WTC11 (cell line): ENCODE data around the gene TCF7L1.

Experiments used
- CREB1 ChIP-seq: sonication (generic); formaldehyde crosslinking; IDR thresholded peaks from 2 replicates; pipeline ENCODE4 v1.8.0; 2023; ENCODE audit warnings: mild to moderate bottlenecking, missing genetic modification reagents
- ELF4 ChIP-seq: sonication (generic); formaldehyde crosslinking; IDR thresholded peaks from 2 replicates; pipeline ENCODE4 v1.8.1; 2022; ENCODE audit warnings: low read depth, mild to moderate bottlenecking, moderate library complexity, missing genetic modification reagents
- NR3C1 ChIP-seq: sonication (generic); formaldehyde crosslinking; conservative IDR thresholded peaks from 2 replicates; pipeline ENCODE4 v1.8.1; 2023; ENCODE audit warnings: low read depth, mild to moderate bottlenecking, missing genetic modification reagents
- ZBTB21 ChIP-seq: sonication (generic); formaldehyde crosslinking; IDR thresholded peaks from 2 replicates; pipeline ENCODE4 v1.8.1; 2023; ENCODE audit warnings: mild to moderate bottlenecking, missing genetic modification reagents, borderline replicate concordance
- TF ChIP-seq, protein P1 (sequence below): fragments of 200-600 bp; IDR thresholded peaks from 2 replicates; pipeline ENCODE4 v1.8.0; 2022; ENCODE audit warnings: antibody characterized with exemption
- TF ChIP-seq, protein P2 (sequence below): sonication (generic); formaldehyde crosslinking; IDR thresholded peaks from 2 replicates; pipeline ENCODE4 v1.8.0; 2022; ENCODE audit warnings: mild to moderate bottlenecking, missing genetic modification reagents
- TF ChIP-seq, protein P3 (sequence below): sonication (generic); formaldehyde crosslinking; IDR thresholded peaks from 2 replicates; pipeline ENCODE4 v1.8.0; 2022; ENCODE audit warnings: mild to moderate bottlenecking, missing genetic modification reagents

DNA sequence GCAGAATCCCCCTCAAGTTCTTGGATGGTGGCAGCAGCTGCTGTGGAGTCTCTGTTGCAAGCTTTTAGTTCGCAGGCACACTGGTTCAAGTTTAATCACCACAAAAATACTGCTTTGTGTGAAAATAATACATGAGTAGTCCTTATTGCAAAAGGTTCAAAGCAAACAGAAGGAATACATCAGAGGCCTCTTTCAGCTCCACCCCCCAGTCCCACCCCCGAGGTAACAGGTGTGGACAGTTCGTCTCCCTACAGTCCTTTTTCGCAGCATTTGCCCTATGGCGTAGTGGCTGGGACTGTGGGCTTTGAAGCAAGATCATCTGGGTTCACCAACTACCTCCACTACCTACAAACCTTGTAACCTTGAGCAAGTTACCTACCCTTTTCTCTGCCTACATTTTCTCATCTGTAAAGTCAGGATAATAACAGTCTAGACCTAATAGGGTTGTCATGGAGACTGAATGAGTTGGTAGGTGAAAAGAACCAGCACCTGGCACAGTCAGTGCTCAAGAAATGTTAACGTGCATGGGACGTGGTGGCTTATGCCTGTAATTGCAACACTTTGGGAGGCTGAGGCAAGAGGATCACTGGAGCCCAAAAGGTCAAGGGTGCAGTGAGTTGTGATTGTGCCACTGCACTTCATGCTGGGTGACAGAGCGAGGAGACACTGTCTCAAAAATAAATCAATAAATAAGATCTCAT is 61.7 kb downstream of the TCF7L1 start:
- no peak for TF ChIP-seq NR3C1
- TF ChIP-seq, protein P1, sequence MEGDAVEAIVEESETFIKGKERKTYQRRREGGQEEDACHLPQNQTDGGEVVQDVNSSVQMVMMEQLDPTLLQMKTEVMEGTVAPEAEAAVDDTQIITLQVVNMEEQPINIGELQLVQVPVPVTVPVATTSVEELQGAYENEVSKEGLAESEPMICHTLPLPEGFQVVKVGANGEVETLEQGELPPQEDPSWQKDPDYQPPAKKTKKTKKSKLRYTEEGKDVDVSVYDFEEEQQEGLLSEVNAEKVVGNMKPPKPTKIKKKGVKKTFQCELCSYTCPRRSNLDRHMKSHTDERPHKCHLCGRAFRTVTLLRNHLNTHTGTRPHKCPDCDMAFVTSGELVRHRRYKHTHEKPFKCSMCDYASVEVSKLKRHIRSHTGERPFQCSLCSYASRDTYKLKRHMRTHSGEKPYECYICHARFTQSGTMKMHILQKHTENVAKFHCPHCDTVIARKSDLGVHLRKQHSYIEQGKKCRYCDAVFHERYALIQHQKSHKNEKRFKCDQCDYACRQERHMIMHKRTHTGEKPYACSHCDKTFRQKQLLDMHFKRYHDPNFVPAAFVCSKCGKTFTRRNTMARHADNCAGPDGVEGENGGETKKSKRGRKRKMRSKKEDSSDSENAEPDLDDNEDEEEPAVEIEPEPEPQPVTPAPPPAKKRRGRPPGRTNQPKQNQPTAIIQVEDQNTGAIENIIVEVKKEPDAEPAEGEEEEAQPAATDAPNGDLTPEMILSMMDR: no peak
- TF ChIP-seq, protein P2, sequence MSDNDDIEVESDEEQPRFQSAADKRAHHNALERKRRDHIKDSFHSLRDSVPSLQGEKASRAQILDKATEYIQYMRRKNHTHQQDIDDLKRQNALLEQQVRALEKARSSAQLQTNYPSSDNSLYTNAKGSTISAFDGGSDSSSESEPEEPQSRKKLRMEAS: no peak
- TF ChIP-seq CREB1 (CRISPR knock-in tag): no peak
- no peak for TF ChIP-seq ZBTB21 (CRISPR knock-in tag)
- TF ChIP-seq, protein P3, sequence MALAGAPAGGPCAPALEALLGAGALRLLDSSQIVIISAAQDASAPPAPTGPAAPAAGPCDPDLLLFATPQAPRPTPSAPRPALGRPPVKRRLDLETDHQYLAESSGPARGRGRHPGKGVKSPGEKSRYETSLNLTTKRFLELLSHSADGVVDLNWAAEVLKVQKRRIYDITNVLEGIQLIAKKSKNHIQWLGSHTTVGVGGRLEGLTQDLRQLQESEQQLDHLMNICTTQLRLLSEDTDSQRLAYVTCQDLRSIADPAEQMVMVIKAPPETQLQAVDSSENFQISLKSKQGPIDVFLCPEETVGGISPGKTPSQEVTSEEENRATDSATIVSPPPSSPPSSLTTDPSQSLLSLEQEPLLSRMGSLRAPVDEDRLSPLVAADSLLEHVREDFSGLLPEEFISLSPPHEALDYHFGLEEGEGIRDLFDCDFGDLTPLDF (CRISPR knock-in tag): no peak
- no peak for TF ChIP-seq ELF4 (CRISPR knock-in tag)
